ENCODE measurements around the gene ALDH3B1.

ALDH3B1 gene

GRCh38 chr11:68076371-68077042 lies 66.4 kb downstream of the ALDH3B1 start:
- no peak for DNase-seq

- DNase-seq = no peak
These were observed 67.8 kb downstream of the ALDH3B1 start for GRCh38 chr11:68077617-68078582.
